HG02938 (cell line): ENCODE measurements around the gene RUVBL1.

Experiments used
- ATAC-seq: cut with Tn5 transposase; IDR thresholded peaks from one replicate; pipeline ENCODE4 v1.9.1; 2021; ENCODE audit warnings: mild to moderate bottlenecking, moderate library complexity; ENCODE audit not compliant: unreplicated experiment

RUVBL1 gene

DNA sequence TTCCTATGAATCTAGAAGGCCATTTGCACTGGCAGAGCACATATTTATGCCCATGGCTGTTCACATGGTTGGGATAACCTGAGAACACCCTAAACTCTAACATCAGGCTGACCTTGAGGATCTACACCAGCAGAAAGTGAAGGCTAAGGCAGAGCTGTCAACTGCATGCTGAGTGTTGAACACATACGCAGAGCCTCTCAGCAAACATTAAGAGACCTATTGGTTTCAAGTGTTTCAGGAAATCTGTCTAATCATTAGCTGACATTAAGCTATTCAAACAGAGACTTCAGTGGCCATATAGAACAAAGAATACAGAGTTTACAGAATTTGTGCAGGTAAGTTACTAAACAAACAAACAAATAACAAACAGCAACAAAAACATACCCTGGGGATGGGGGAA, 87.5 kb downstream of the RUVBL1 start:
- ATAC-seq = no peak

DNA sequence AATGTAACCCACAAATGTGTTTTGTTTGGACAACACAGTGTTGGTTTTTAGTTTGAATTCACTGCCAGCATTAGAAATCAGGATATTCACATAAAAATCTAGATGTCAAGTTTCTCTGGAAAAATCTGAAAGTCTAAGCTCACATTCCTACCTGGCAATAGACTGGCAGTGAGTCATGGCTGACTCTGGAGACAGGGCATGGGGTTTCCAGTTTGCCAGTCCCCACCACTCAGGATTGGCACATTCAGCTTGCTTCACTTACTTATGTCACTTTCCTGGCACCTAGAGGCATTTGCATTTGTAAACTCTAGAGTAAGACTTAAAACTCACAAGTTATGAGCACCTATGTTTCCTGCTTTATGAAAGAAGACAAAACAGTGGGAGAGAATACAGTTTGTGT, 90.5 kb downstream of the RUVBL1 start:
- no peak for ATAC-seq
